HG03060 (cell line): ENCODE results near the gene ATP11A.

Experiments used
- ATAC-seq: cut with Tn5 transposase; IDR thresholded peaks from one replicate; pipeline ENCODE4 v1.9.1; 2021; ENCODE audit warnings: low read depth, moderate number of reproducible peaks; ENCODE audit not compliant: unreplicated experiment

Gene ATP11A

DNA sequence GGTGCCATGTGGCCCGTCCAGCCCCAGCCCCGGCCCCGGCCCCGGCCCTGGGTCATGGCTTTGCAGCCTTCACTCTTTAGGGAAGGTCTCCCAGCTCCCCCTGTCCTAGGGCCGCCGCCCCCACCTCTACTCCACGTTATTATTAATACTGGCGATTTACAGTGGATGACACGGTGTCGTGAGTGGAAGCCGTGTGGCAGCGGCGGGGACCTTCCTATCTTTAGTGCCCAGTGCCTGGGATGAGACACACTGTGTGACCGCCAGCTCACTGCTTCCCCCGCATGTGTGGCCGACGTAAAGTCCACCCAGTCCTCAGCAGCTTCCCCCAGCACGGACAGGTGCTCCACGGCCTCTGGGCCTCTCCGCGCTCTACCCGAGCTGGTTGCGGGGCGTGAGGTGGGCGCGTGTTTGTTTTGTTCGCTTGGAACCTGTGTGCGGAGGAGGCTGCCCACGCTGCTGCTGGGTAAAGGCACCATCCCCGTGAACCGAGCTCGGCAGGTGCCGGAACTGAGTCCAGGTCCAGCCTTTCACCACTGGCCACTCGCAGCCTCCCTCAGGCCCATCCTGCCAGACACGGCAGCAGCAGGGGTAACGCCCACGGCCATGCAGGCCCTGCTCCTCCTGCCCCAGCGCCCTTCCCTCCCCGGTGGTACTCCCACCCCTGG is 208.2 kb downstream of the ATP11A start:
- ATAC-seq: no peak

DNA sequence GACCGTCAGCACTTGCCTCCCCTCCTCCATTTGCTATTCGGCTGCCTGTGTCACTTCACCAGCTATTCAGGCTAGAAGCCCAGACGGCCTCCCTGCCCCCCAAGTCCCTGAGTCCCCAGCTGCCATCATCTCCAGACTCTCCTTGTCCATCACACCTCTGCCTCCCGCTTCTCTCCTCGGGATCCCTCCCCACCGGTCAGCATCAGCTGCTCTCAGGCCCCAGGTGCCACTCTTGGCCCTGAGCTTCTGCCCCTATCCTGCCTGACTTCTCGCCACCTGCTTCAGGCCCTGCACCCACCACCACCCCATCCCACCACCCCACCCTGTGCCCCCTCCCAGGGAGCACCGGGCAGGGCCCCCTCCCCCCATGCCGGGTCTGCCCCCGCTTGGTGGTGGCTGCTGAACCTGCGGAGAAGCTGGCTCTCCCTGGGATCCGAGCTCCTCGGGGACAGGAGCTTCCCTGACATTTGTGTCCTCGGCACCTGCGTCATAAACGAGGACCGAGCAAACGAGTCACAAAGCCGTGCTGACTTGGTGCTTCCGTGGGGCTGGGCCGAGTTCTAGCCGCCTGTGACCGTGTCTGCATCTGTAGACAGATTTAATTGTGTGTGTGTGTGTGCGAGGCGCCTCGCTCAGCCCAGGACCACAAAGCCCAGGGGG is 208.9 kb downstream of the ATP11A start:
- no peak for ATAC-seq

DNA sequence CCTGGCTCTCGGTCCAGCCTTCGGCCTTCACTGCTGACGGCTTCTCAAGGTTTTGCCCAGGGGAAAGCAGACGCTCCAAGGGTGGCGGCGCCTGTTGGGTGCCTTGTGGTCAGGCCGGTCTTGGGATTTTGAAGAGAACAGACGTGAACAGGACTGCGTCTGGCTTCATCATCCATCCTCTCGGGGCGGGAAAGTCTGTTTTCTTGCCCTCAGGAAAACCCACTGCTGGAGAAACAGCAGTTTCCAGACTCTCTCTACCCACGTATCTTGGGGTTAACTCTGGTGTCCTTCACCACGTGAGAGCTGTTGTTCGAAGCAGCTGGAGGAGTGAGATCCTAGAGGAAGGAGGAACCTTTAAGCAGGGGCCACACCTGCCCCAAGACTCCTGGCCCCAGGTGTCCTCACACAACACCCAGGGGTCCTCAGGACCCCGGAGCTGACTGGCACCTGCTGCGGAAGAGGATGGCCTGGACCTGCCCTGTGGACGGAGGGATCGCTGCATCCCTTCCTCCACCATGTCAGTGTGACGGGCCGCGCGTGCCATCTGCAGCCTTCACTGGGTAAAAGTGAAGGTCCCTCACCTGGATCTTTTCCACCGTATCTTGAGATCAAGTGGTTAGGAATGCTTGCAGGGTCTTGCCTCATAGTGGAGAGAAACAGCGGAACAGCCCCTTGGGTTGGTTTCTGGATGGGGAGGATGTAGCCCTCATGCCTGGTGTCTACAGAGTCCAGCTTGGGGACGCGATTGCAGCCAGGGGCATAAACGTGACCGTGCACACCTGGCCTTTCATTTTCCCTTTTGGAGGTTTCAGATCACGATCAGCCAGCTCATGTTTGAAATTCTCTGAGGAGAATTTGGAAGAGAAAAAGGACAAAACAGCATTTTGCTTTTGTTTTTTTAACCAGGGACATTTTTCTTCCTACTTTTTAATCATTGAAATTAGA is 209.7 kb downstream of the ATP11A start:
- no peak for ATAC-seq

DNA sequence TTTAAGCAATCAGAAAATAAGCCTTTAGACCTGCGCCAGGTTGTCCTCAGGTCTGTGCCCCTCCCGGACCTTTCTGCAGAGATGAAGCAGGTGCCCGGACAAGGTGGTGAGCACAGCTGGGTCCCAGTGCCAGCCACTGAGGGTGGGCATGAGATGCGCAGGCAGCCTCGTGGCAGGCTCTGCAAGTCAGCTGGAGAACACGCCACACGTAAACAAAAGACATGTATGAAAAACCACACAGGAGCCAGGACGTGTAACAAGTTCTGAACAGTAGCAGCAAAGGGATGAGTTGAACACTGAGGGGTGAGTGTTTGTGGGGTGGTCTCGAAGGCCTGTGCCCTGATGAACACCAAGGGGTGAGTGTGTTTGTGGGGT is 210.4 kb downstream of the ATP11A start:
- ATAC-seq: no peak

DNA sequence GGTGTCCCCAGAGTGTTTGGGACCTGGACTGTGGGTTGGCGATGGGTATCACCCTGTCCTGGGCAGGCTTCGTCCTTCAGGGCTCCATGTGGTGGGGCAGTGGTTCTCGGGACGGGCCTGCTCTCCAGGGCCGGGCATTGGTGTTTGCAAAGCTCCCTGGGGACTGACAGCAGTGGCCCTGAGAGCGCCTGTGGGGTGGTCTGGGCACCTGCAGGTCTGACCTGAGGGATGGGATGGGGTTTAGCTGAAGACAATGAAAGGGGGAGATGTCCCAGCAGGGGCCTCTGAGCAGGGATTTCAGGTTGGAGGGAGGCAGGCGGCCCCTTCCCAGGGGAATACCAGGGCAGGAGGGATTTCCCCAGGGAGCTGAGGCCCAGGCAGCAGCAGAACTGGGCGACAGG is 210.9 kb downstream of the ATP11A start:
- ATAC-seq: no peak

DNA sequence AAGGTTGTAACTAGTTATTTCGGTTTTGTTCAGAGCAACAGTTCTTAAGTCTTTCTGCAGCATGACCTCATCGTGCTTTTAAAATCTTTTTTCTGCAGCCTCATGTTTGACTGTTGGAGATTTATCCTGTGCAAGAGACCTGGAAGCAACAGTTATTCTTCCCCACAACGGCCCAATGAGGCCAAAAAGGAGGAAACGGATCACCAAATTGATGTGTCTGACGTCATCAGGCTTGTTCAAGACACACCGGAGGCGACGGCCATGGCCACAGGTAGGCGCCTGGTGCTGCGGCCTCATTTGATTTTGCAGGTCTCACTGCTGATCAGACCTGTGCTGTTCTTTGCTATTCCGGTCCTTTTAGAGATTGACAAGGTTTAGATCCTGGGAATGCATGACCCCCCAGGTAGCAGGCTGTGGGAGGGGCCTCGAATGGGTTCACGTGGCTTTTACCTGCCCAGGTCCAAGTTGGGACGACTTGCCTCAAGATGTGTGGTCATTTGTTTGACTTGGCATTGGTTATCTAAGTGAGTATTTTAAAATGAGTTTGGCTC is 212.3 kb downstream of the ATP11A start:
- ATAC-seq: no peak

DNA sequence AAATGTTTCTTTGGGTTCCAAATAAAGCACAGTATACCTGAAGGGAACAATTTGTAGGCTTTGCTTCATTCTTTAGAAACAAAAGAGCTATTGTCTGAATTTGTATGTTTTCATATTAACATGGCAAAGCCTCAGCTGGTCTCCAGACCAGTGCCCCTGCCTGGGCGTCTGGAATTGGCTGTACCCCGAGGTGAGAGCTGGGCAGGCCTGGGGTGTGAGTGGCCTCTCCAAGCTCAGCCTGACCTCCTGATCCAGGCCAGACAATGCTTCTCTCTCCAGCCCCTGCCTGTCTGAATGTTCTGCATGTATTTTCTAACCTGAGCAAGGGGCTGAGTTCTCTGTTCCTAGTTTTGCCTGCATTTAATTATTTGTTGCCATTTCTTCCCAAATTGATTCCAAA is 212.8 kb downstream of the ATP11A start:
- ATAC-seq: no peak

DNA sequence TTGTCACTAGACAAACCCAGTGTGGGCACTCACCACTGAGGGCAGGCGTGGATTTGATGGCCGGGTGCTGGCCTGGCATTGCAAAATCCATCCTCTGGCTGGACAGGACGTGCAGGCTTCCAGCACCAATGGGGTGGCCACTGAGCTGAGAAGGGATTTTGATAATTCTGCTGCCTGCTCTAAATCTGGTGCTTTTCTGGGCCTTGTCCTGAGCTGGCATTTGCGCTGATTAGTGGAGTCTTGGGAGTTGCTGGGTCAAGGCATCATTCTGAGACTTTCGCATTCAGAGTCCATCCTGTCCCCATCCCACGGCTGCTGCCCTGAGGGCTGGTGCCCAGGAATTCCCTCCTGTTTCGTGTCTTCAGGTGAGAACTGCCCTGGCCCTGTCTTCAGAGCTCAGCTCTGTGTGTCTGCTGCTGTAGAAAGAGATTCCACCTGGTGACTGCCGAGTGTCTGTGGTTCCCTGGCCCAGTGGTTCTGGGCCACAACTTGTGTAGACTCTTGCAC is 213.3 kb downstream of the ATP11A start:
- ATAC-seq: no peak

DNA sequence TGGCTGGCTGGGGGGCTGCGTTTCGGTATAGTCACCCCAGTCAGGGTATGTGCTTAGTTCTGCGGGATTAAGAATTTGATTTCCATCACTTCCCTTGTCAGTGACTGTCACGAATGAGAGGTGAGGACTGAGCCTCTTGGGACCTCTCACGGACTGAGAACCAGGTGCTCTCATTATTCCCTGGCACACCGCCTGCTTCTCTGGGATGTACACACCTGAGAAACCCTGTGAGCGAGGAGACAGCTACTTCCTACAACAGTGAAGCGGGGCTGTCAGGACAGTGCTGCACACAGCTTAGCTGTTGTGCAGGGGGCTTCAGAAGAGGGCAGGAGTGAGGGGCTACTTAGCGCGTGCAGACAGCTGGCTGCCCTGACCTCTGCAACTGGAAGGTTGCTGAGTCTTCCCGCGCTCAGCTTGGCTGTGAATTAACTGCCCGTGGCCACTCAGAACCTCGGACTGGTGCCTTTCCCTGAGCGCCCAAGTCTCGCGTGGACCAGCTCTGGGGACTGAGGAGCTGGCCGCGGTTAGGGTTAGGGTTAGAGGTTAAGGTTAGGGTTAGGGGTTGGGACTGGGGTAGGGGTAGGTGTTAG is 213.9 kb downstream of the ATP11A start:
- ATAC-seq: no peak

DNA sequence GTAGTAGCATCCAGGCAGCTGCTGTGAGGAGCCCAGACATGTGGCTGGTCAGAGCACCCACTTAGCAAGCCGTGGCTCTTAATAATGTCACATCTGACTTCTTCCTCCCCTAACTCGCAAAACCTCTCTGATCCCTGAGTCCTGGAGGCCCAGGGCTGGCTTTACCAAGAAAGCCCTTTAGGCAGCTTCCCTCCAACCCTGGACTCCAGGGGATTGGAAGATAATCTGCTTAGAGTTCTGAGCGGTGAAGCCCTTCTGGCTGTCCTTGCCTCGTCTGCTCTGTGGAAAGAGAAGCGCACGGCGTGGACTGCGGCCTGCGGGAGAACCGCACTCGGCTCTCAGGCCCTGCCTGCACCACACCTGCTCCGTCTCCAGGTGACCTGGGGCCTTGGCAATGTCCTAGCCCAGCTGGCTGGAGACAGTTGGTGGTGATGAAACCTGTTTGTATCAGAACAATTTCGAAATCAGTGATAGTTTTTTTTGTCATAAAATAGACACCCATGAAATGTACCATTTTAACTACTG is 214.7 kb downstream of the ATP11A start:
- ATAC-seq: no peak

DNA sequence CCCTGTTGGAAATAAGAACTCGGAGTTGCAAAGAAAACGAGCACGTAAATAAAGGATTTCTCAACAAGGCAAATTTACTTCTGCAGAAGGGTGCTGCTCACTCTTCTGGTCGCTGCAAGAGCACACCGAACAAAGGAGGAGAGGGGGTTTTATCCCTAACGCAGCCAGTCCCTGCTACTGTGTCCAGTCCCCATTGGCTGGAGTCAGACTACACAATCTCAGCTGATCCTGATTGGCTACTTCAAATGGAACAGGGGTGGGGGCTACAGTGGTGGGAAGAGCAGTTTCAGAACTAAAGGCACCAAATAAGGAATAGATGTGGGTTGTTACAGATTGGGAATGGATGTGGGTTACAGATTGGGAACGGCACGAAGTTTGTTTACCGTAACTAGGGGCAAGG is 215.2 kb downstream of the ATP11A start:
- no peak for ATAC-seq

DNA sequence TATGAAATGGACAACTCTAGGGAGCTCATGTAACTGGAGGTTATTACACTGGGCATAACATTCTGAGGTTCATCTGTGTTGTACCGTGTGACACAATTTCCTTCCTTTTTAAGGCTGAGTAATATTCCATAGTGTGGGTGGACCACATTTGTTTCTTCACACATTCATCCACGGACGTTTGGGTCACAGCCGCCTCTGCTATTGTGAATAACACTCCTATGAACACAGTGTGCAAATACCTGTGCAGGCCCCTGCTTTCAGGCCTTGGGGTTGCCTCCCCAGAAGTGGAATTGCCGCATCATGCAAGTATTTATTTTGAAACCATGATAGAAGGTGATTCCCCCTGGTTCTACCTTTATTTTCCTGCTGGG is 215.8 kb downstream of the ATP11A start:
- ATAC-seq: no peak

DNA sequence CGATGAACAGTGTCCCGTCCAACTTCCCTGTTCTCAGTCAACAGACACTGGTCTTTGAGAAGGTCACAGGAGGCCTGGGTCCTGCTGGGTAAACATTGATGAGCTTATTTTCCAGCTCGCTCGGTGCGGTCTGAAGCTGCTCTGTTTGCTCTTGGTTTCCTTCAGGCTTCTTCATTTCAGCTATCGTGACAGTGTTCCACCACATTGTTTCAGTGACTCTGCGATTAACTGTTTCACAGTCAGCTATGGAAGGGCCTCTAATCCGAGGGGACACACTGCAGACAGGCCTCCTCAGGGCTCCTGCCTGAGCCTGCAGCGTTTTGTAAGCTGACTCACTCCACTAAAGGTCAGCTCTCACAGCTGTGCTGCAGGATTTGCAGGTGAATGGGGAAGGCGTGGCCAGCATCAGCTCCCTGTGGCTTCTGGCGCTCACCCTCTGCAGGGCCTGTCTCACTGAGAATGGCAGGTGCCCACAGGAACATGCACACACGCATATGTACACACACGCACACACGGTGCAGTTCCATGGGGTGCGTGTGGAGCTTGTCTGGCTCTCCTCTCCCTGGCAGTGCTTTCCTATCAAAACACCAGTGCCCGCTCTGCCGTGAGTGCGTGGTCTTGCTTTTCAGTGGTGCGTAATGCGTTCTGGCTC is 216.3 kb downstream of the ATP11A start:
- ATAC-seq: no peak

DNA sequence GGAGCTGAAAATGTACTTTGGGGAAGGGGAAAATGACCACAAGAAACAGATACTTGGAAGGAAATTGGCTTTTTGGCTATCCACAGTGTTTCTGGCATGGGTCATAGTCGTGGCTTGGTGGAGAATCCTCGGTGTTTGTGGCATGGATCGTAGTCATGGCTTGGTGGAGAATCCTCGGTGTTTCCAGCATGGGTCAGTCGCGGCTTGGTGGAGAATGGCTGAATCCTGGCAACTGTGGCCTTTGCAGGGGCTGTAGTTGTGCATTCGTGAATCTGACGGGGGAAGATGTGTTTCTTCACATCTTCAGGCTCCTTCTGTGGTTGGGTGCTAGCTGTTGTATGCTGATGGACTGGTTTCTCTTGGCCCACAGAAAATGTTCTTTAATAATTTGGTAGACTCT is 217.4 kb downstream of the ATP11A start:
- no peak for ATAC-seq

DNA sequence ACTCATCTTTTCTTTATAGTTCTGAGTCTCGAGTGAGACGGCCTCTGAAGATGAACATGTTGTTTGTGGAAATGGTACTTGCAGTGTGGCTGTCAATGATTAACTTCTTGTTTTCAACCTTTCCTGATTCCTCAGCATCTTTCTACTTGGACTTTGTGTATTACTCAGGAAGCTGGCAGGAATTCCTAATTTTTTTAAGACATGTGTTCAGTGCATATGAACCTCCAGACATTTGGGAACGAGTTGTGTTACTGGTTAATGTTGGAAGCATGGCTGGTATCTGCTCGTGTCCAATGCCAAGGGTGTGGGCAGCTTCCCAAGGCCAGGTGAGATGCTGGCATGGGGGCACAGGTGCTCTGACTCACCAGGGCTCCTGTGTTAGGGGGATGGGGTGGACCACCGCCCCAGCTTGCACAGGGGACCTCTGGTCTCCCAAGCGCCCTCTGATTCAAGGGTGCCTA is 218.1 kb downstream of the ATP11A start:
- no peak for ATAC-seq

DNA sequence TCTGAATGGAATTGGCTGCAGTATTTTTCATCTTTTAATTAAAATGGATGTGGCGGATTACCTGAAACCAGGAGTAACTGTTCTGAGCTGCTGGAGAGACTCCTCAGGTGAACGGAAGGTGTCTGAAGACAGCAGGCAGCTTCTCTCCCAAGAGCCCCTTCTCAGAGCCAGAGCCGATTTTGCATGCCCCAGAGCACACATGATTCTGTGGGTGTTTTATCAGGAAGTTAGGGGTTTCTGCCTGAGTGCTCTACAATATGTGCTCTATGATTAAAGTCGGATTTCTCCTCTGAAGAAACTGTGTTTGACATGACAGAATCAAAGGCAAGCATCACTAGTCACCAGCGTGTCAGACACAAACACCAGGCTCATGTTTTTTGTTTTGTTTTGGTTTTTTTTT is 218.5 kb downstream of the ATP11A start:
- ATAC-seq: no peak

DNA sequence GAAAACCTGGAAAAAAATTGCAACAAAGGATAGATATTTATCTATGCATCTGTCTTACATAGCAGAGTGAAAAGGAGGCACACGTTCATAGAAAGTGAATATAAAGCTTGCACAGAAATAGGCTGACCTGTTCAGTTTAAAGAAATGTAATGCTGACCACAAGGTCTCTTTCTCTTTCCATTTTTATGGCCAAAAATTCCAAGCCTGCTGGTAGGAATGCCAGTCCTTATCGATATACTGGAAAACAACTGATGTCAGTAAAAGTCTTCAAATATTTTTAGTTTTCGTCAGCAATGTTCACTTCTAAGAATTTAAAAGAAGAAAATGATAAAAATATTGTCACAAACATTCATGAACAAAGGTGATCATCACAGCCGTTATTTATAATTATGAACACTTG is 220.2 kb downstream of the ATP11A start:
- no peak for ATAC-seq

DNA sequence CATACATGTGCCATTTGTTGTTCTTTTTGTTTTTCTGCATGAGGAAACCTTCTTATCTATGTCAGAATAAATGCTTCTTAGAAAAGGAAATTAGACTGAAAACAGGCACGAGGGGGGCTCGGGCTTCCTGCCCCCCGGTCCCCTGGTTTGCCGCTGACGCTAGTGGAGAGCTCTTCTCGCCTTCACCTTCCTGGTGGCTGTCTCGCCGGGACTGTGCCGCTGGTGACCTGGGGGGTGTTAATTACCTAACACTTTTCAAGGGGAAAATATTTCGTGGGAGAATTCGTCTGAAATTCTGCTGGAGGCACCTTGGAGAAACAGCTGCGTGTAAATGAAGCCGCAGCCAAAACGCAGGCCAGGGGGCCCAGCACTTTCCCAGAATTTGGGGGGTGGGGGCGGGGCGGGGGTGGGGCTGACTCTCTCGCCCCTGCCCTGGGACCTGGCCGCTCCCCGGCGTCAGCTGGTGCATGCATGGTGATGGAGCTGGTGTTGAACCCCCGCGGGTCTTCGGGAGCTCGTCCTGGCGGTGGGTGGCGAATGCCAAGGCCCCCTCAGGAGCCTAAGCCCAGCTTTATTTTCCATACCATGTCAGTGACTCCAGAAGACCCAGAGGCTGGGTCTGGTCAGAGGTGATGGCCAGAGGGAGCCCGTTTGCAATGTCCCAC is 220.9 kb downstream of the ATP11A start:
- ATAC-seq: no peak

DNA sequence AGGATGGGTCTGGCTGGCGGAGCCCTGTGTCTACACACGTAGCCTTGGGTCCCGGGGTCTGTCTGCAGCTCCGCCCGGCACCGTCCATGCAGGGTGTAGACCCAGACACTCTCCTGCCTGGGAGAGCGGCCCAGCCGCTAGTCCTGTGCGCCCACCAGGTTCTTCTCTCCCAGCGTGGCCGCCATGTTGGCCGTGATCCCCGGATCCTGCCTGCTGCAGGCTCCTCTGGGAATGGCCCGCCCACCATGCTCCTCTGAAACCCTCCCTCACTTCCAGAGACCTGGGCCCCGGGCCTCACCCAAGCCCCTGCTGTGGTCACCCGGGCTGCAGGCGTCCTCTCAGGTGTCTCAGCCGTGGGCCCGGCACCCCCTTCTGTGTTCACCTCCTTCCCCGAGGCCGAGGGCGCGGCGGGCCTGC is 221.5 kb downstream of the ATP11A start:
- ATAC-seq: no peak
